GM12878 (cell line): Measurements from ENCODE around the gene UIMC1. TPM values are rescaled to one million over a fixed set of nuclear protein-coding genes. Genes with fewer than 3 reads are reported as not detected.

Source experiments
- ATAC-seq: fragments of 200-7000 bp; cut with Tn5 transposase; 3 replicates; pipeline ENCODE4 v1.9.1; 2020; ENCODE audit warnings: mild to moderate bottlenecking, moderate library complexity
- BruUV-seq: library from RNA; stranded (reverse); fragments of 400-500 nt; replicated peaks from 2 replicates; lab custom pipeline; 2021; lab: Mats Ljungman, UMichigan
- CTCF ChIA-PET: fragments of 300-600 bp; sonication (Branson Sonifier 250); formaldehyde crosslinking; extraction: SDS; loops from one replicate; lab custom pipeline; 2021; ENCODE audit warnings: inconsistent platforms; lab: Yijun Ruan, JAX
- POLR2A ChIA-PET: fragments of 350-600 bp; formaldehyde crosslinking; extraction: SDS; loops from one replicate; lab custom pipeline; 2021; ENCODE audit warnings: inconsistent platforms; lab: Charles Lee
- RAD21 ChIA-PET: fragments of 300-600 bp; sonication (Branson Sonifier 250); formaldehyde crosslinking; loops from one replicate; lab custom pipeline; 2023; ENCODE audit warnings: antibody characterized with exemption; ENCODE audit not compliant: unreplicated experiment; lab: Charles Lee
- SMC1A ChIA-PET: fragments of 300-600 bp; sonication (Branson Sonifier 250); formaldehyde crosslinking; loops from one replicate; lab custom pipeline; 2023; ENCODE audit not compliant: unreplicated experiment, uncharacterized antibody; lab: Charles Lee
- DNase-seq: peaks from one replicate; pipeline ENCODE4 v3.0.0-alpha.2; 2011; ENCODE audit warnings: low read depth, low spot score
- FAIRE-seq: peaks from 3 replicates; lab custom pipeline; 2011; peaks lifted over from hg19 to GRCh38; lab: Jason Lieb, UNC
- H2AFZ ChIP-seq: 2 replicates; pipeline ENCODE4 v1.6.0; 2011; ENCODE audit warnings: low read depth, low read length, control low read depth; ENCODE audit not compliant: control insufficient read depth
- H3K27ac ChIP-seq: 2 replicates; pipeline ENCODE4 v1.5.1; 2011; ENCODE audit warnings: control low read depth; ENCODE audit not compliant: control insufficient read depth, insufficient read depth
- H3K27me3 ChIP-seq, 2 experiments: replicated peaks in 1 of 2; 2 replicates each; pipeline versions ENCODE4 v1.6.0 to v1.6.1; 2011; ENCODE audit warnings: low read length in 1 of 2; ENCODE audit not compliant: control insufficient read depth in 2 of 2, insufficient read depth in 2 of 2
- H3K36me3 ChIP-seq, 2 experiments: 2 replicates each; pipeline ENCODE4 v1.5.1; 2011; ENCODE audit warnings: low read length in 1 of 2; ENCODE audit not compliant: control insufficient read depth in 2 of 2, insufficient read depth in 2 of 2
- H3K4me1 ChIP-seq: 2 replicates; pipeline ENCODE4 v1.6.1; 2011; ENCODE audit warnings: mild to moderate bottlenecking, low read length, moderate library complexity, mixed read lengths; ENCODE audit not compliant: control insufficient read depth, insufficient read depth
- H3K4me2 ChIP-seq: 2 replicates; pipeline ENCODE4 v1.6.0; 2011; ENCODE audit warnings: control low read depth; ENCODE audit not compliant: control insufficient read depth, insufficient read depth
- H3K4me3 ChIP-seq: fragments of 200-600 bp; sonication (generic); 2 replicates; pipeline ENCODE4 v1.5.1; 2016
- H3K79me2 ChIP-seq: 2 replicates; pipeline ENCODE4 v1.6.0; 2011; ENCODE audit warnings: low read length; ENCODE audit not compliant: control insufficient read depth, insufficient read depth
- H3K9ac ChIP-seq: 2 replicates; pipeline ENCODE4 v1.8.0; 2011; ENCODE audit warnings: low read length, control low read depth, mixed read lengths; ENCODE audit not compliant: control insufficient read depth, insufficient read depth
- H3K9me3 ChIP-seq: replicated peaks from 3 replicates; pipeline ENCODE4 v1.5.1; 2011; ENCODE audit warnings: mild to moderate bottlenecking, low read length; ENCODE audit not compliant: control insufficient read depth, insufficient read depth
- H4K20me1 ChIP-seq: 2 replicates; pipeline ENCODE4 v1.6.0; 2011; ENCODE audit not compliant: control insufficient read depth, insufficient read depth
- CBX3 ChIP-seq: fragments of 200-600 bp; sonication (generic); IDR thresholded peaks from 2 replicates; pipeline ENCODE4 v1.6.1; 2016; ENCODE audit warnings: low read depth, borderline replicate concordance
- CEBPZ ChIP-seq: fragments of 150-350 bp; IDR thresholded peaks from 2 replicates; pipeline ENCODE4 v1.6.1; 2016; ENCODE audit warnings: low read depth, low read length
- CREM ChIP-seq: IDR thresholded peaks from 2 replicates; pipeline ENCODE4 v1.6.1; 2014; ENCODE audit warnings: antibody characterized with exemption, low read depth
- EGR1 ChIP-seq, 2 experiments: IDR thresholded peaks; 1 replicate in 1 of 2; 2 replicates in 1 of 2; pipeline ENCODE4 v1.6.1; 2011 to 2012; ENCODE audit warnings: low read depth in 2 of 2, low read length in 2 of 2, borderline replicate concordance in 1 of 2, mild to moderate bottlenecking in 1 of 2, moderate library complexity in 1 of 2
- FOXK2 ChIP-seq: fragments of 450-650 bp; IDR thresholded peaks from 2 replicates; pipeline ENCODE4 v1.6.1; 2017; ENCODE audit warnings: mild to moderate bottlenecking, moderate library complexity
- HSF1 ChIP-seq: fragments of 150-350 bp; IDR thresholded peaks from 2 replicates; pipeline ENCODE4 v1.6.1; 2014; ENCODE audit warnings: mild to moderate bottlenecking, low read depth, low read length
- KDM1A ChIP-seq: fragments of 200-600 bp; sonication (generic); IDR thresholded peaks from 2 replicates; pipeline ENCODE4 v1.6.1; 2016; ENCODE audit warnings: borderline replicate concordance
- KLF5 ChIP-seq: fragments of 450-650 bp; IDR thresholded peaks from 2 replicates; pipeline ENCODE4 v1.6.1; 2014; ENCODE audit warnings: mild to moderate bottlenecking; ENCODE audit not compliant: partially characterized antibody
- SIX5 ChIP-seq: IDR thresholded peaks from 2 replicates; pipeline ENCODE4 v1.6.1; 2011; ENCODE audit warnings: mild to moderate bottlenecking, low read depth, low read length, moderate library complexity; ENCODE audit not compliant: severe bottlenecking
- SREBF1 ChIP-seq: IDR thresholded peaks from 2 replicates; pipeline ENCODE4 v1.6.1; 2012; ENCODE audit warnings: mild to moderate bottlenecking, low read length
- TAF1 ChIP-seq: IDR thresholded peaks from 2 replicates; pipeline ENCODE4 v1.6.1; 2011; ENCODE audit warnings: mild to moderate bottlenecking, low read depth, low read length, borderline replicate concordance
- TARDBP ChIP-seq: IDR thresholded peaks from 2 replicates; pipeline ENCODE4 v1.6.1; 2016; ENCODE audit warnings: borderline replicate concordance
- TCF7 ChIP-seq: IDR thresholded peaks from 2 replicates; pipeline ENCODE4 v1.6.1; 2014; ENCODE audit warnings: antibody characterized with exemption, borderline replicate concordance
- WGBS: methylation state at CpG from one replicate; pipeline ENCODE4 v1.1.6; 2016; ENCODE audit warnings: low lambda C conversion rate; ENCODE audit not compliant: insufficient replicate concordance, insufficient coverage; ENCODE audit errors: missing lambda C conversion rate; 5-methylcytosine and 5-hydroxymethylcytosine counted together
- in situ Hi-C: fragments of 300-500 bp; cut with MboI; formaldehyde crosslinking; loops from 9 replicates; pipeline ENCODE4 v1.14.3; 2018; ENCODE audit warnings: mixed read lengths
- intact Hi-C: fragments of 100-400 bp; cut with micrococcal nuclease; formaldehyde crosslinking; loops from one replicate; pipeline ENCODE4 v1.14.2; 2022; ENCODE audit not compliant: unreplicated experiment
- polyA plus RNA-seq, 11 experiments: library from polyadenylated mRNA; depleted of rRNA in 4 of 11; unstranded in 6 of 11; stranded (reverse) in 5 of 11; fragments of >200 nt; fragmentation: Nextera tagmentation in 4 of 11; fragmentation: Illumina TruSeq in 1 of 11; extraction: Ambion mirVana in 4 of 11; extraction: Trizol in 1 of 11; gene quantifications; 1 replicate in 1 of 11; 2 replicates in 10 of 11; pipeline versions ENCODE4 v1.2.1 to v1.2.3, GENCODE V29; 2011 to 2016; ENCODE audit warnings: inconsistent platforms in 2 of 11, missing spikeins in 2 of 11, low read depth in 1 of 11
- total RNA-seq, 4 experiments: library from RNA; depleted of rRNA in 3 of 4; stranded (reverse); fragments of >200 nt in 3 of 4; fragmentation: Illumina TruSeq in 1 of 4; extraction: Trizol in 1 of 4; gene quantifications; 2 replicates each; pipeline versions ENCODE4 v1.2.1 to v1.2.3, GENCODE V29; 2013 to 2021

The UIMC1 gene
- total and polyA plus RNA-seq, 10 of the 15 experiments (the other 5 are each of a cell fraction or from before 2014, with no cell fraction given), result 16.2 to 51.4 (median 32.7) TPM

GRCh38 chr5:176888865-176889165 lies 117.8 kb downstream of the UIMC1 start:
- intact Hi-C loops, result no loop called here
- no peak overlapping the region for H3K27ac ChIP-seq
- H3K27me3 ChIP-seq, result no peaks in the 10 kb centered on the region; a peak in 3 of 4 replicates
- 8% methylated on average over 1 of the region's 1 CpG for WGBS
- in situ Hi-C loops, result no loop called here
- no peak for FAIRE-seq
- H3K9ac ChIP-seq, result no peak overlapping the region
- no peaks in the 10 kb centered on the region for H4K20me1 ChIP-seq
- BruUV-seq, result no TSS peak
- no peak overlapping the region for H3K4me3 ChIP-seq
- no peak for DNase-seq
- no peaks in the 10 kb centered on the region for H3K9me3 ChIP-seq
- CTCF ChIA-PET, result no interaction called here
- TF ChIP-seq TCF7 (no peak), SREBF1 (no peak), CREM (no peak), KDM1A (no peak), TAF1 (no peak), TARDBP (no peak), SIX5 (no peak), KLF5 (no peak)
- no peaks in the 10 kb centered on the region for H3K4me1 ChIP-seq
- H2AFZ ChIP-seq, result no peak overlapping the region
- H3K79me2 ChIP-seq, result no peaks in the 10 kb centered on the region
- POLR2A ChIA-PET, result no interaction called here
- RAD21 ChIA-PET, result no interaction called here
- no peaks in the 10 kb centered on the region for H3K36me3 ChIP-seq
- H3K4me2 ChIP-seq, result no peak overlapping the region
- SMC1A ChIA-PET, result no interaction called here
- no peak for ATAC-seq

GRCh38 chr5:176888016-176888864 lies 118.3 kb downstream of the UIMC1 start:
- H3K27me3 ChIP-seq, result no peaks in the 10 kb centered on the region; a peak in 4 of 4 replicates
- no peak for ATAC-seq
- no peaks in the 10 kb centered on the region for H3K79me2 ChIP-seq
- H3K4me2 ChIP-seq, result no peak overlapping the region
- 50% methylated on average over 27 of the region's 27 CpGs for WGBS
- no peaks in the 10 kb centered on the region for H3K4me1 ChIP-seq
- H3K9ac ChIP-seq, result no peak overlapping the region
- H4K20me1 ChIP-seq, result no peaks in the 10 kb centered on the region
- SMC1A ChIA-PET, result no interaction called here
- H3K27ac ChIP-seq, result no peak overlapping the region
- no peak overlapping the region for H2AFZ ChIP-seq
- CTCF ChIA-PET, result interaction anchor here (1.2 kb wide), 1 partner anchor 228 kb away, joined by 3 read pairs; no protein-coding TSS in a partner anchor
- no peaks in the 10 kb centered on the region for H3K9me3 ChIP-seq
- H3K4me3 ChIP-seq, result no peak overlapping the region
- in situ Hi-C loops, result no loop called here
- no TSS peak for BruUV-seq
- H3K36me3 ChIP-seq, result no peaks in the 10 kb centered on the region
- RAD21 ChIA-PET, result no interaction called here
- intact Hi-C loops, result no loop called here
- POLR2A ChIA-PET, result no interaction called here
- no peak for FAIRE-seq
- no peak for DNase-seq
- no peak for TF ChIP-seq HSF1
- TF ChIP-seq EGR1 (IDR thresholded peaks at IDR 0.05; ENCODE audit: borderline replicate concordance in 1 of 2, low read depth in 2 of 2, low read length in 2 of 2), result no peak
- no peak for TF ChIP-seq CEBPZ
- TF ChIP-seq CBX3, result no peak
- TF ChIP-seq FOXK2, result no peak
- TF ChIP-seq KDM1A, result no peak
